CD8-positive, alpha-beta memory T cell (primary cell): ENCODE data around the gene PGAM2. TPM values are rescaled to one million over a fixed set of nuclear protein-coding genes. Genes with fewer than 3 reads are reported as not detected.

ENCODE experiments used
- CTCF ChIA-PET: fragments of 350-600 bp; sonication (Branson Sonifier 250); formaldehyde crosslinking; loops from one replicate; lab custom pipeline; 2021; ENCODE audit warnings: antibody characterized with exemption; lab: Charles Lee
- POLR2A ChIA-PET: fragments of 350-600 bp; sonication (Branson Sonifier 250); formaldehyde crosslinking; loops from one replicate; lab custom pipeline; 2021; ENCODE audit warnings: antibody characterized with exemption; lab: Charles Lee
- DNase-seq, 5 donors: peaks; one replicate each; pipeline versions ENCODE4 v3.0.0 to v3.0.0-alpha.2; 2020 to 2022; ENCODE audit warnings: mixed read lengths in 1 of 5
- H3K27ac ChIP-seq: one replicate; pipeline ENCODE4 v1.7.0; 2013; ENCODE audit warnings: low read depth, mild to moderate bottlenecking, low read length, moderate library complexity
- H3K27me3 ChIP-seq: 2 replicates; pipeline ENCODE4 v1.7.0; 2013; ENCODE audit warnings: low read length, mild to moderate bottlenecking; ENCODE audit not compliant: insufficient read depth, poor library complexity, severe bottlenecking
- H3K36me3 ChIP-seq: 2 replicates; pipeline ENCODE4 v1.7.0; 2013; ENCODE audit warnings: mild to moderate bottlenecking, low read length, moderate library complexity; ENCODE audit not compliant: insufficient read depth
- H3K4me1 ChIP-seq: 2 replicates; pipeline ENCODE4 v1.7.0; 2013; ENCODE audit warnings: mild to moderate bottlenecking, low read length, moderate library complexity; ENCODE audit not compliant: insufficient read depth
- H3K4me3 ChIP-seq: 2 replicates; pipeline ENCODE4 v1.7.0; 2013; ENCODE audit warnings: mild to moderate bottlenecking, low read length
- H3K9me3 ChIP-seq: 2 replicates; pipeline ENCODE4 v1.7.0; 2013; ENCODE audit warnings: mild to moderate bottlenecking, low read length
- H3K27ac Mint-ChIP-seq, 8 donors: one replicate each; pipeline ENCODE4 v1.8.0; 2020 to 2021; ENCODE audit warnings: mixed read lengths in 8 of 8, mild to moderate bottlenecking in 6 of 8, inconsistent platforms in 3 of 8, moderate library complexity in 3 of 8
- H3K27me3 Mint-ChIP-seq, 2 donors: one replicate each; pipeline ENCODE4 v1.8.0; 2020 to 2021; ENCODE audit warnings: mixed read lengths in 2 of 2, mild to moderate bottlenecking in 1 of 2, moderate library complexity in 1 of 2
- H3K36me3 Mint-ChIP-seq, 3 donors: one replicate each; pipeline ENCODE4 v1.8.0; 2020 to 2021; ENCODE audit warnings: mixed read lengths in 3 of 3, inconsistent platforms in 1 of 3, mild to moderate bottlenecking in 1 of 3
- H3K4me1 Mint-ChIP-seq, 3 donors: one replicate each; pipeline ENCODE4 v1.8.0; 2020 to 2021; ENCODE audit warnings: mixed read lengths in 3 of 3, inconsistent platforms in 1 of 3, mild to moderate bottlenecking in 1 of 3
- H3K4me3 Mint-ChIP-seq, 7 donors: one replicate each; pipeline ENCODE4 v1.8.0; 2020 to 2021; ENCODE audit warnings: mixed read lengths in 7 of 7, mild to moderate bottlenecking in 6 of 7, moderate library complexity in 4 of 7, inconsistent platforms in 2 of 7
- H3K9me3 Mint-ChIP-seq, 5 donors: one replicate each; pipeline ENCODE4 v1.8.0; 2020 to 2022; ENCODE audit warnings: mixed read lengths in 5 of 5, mild to moderate bottlenecking in 3 of 5, moderate library complexity in 2 of 5, inconsistent platforms in 1 of 5
- polyA plus RNA-seq: library from polyadenylated mRNA; unstranded; fragments of 300-500 nt; fragmentation: Illumina TruSeq; gene quantifications from one replicate; pipeline ENCODE4 v1.2.3, GENCODE V29; 2021
- total RNA-seq, 2 experiments: library from RNA; stranded (reverse); gene quantifications; one replicate each; pipeline ENCODE4 v1.2.3, GENCODE V29; 2021

The PGAM2 gene
- total and polyA plus RNA-seq, 3 experiments from 2014 or later: 0.38 to 0.44 TPM; not detected in 1

DNA sequence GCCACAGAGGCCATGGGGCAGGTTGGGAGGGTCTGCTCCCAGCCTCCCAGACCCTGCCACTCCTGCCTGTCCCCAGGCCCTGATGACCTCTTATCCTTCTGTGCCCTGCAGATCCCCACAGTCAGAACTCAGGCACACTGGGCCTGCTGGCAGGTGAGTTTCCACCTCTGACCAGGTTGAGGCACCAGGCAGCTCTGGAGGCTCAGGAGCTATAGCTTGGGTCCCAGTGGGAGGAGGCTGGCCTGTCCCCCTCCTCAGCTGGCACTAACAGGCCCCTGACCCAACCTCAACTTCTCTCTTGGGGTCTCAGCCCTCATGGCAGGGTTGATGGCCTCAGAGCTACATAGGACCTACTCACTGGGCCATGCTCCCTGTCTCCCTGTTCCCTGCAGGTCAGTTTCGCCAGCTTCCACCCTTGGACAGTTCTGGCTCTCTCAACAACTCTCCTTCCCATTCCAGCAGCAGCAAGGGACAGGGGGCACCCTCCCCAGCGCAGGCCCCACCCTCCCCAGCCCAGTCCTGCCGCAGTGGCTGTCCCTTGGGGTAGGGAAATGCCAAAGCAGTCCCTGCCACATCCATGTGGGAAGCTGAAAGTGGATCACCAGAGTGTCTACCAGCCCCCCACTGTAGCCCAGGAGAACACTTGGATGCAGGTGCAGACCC lies 36.1 kb upstream of the PGAM2 start:
- Histone ChIP-seq H3K4me1 (peaks cover 11% of the 10 kb centered on the region), H3K27ac (no peak overlapping the region), H3K27me3 (peaks cover 3% of the 10 kb centered on the region), H3K9me3 (no peaks in the 10 kb centered on the region), H3K36me3 (no peaks in the 10 kb centered on the region), H3K4me3 (no peak overlapping the region)
- no peak for DNase-seq
- H3K36me3 Mint-ChIP-seq: no peaks in the 10 kb centered on the region
- POLR2A ChIA-PET: no interaction called here
- no peaks in the 10 kb centered on the region for H3K9me3 Mint-ChIP-seq
- CTCF ChIA-PET: interaction anchor here (1.6 kb wide), 1 partner anchor 11 kb away, joined by 3 read pairs; no protein-coding TSS in a partner anchor
- no peak overlapping the region for H3K4me3 Mint-ChIP-seq
- peaks cover 25 to 33% of the 10 kb centered on the region in 2 donors for H3K27me3 Mint-ChIP-seq
- no peak overlapping the region for H3K27ac Mint-ChIP-seq
- H3K4me1 Mint-ChIP-seq: peaks cover 8 to 17% (median 11%) of the 10 kb centered on the region in 3 donors

DNA sequence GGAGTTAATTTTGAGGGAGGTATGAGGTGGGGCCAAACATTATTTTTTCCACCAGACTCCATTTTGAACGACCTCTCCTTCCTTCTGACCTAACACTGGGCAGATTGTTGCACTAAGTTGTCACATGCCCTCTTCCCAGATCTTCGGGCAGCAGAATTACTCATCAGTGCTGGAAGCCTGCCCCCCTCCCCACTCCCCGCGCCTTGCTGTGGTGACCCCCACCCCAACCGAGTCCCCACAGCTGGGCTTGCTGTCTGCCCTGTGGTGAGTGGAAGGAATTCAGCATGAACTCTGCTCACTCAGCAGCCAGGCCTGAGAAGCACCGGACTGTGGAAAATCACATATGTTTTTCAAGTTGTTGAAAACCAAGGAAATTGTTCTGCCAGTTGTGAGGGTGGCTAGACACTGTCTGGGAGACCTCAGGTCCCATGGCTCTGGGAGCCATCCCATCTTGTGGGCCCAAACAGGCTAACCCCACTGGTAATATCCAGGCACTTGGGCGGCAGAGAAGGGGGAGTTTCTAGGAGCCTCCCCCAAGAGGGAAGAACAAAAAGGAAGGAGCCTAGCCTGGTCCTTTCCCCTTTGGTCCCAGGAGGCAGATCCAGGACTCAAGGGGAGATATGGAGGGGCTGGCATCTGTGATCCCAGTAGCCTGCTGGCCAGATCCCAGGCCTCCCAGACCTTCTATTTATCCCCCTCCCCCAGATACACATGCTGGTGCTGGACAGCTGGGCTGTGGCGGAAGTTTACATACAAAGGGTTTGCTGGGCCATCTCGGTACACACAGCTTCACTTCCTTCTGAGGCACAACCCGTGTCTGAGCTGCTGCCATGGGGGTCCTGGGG lies 35.3 kb upstream of the PGAM2 start:
- H3K36me3 ChIP-seq: no peaks in the 10 kb centered on the region
- Mint-ChIP-seq H3K4me3 (no peak overlapping the region), H3K27ac (no peak overlapping the region), H3K4me1 (peaks cover 5 to 13% (median 7%) of the 10 kb centered on the region in 3 donors), H3K36me3 (no peaks in the 10 kb centered on the region), H3K27me3 (peaks cover 23 to 25% of the 10 kb centered on the region in 2 donors), H3K9me3 (no peaks in the 10 kb centered on the region)
- CTCF ChIA-PET: interaction anchor here (1.6 kb wide), 1 partner anchor 12 kb away, joined by 3 read pairs; no protein-coding TSS in a partner anchor
- no peak overlapping the region for H3K4me3 ChIP-seq
- H3K27ac ChIP-seq: no peak overlapping the region
- DNase-seq: no peak
- H3K9me3 ChIP-seq: no peaks in the 10 kb centered on the region
- peaks cover 10% of the 10 kb centered on the region for H3K4me1 ChIP-seq
- H3K27me3 ChIP-seq: peaks cover 3% of the 10 kb centered on the region
- POLR2A ChIA-PET: no interaction called here

DNA sequence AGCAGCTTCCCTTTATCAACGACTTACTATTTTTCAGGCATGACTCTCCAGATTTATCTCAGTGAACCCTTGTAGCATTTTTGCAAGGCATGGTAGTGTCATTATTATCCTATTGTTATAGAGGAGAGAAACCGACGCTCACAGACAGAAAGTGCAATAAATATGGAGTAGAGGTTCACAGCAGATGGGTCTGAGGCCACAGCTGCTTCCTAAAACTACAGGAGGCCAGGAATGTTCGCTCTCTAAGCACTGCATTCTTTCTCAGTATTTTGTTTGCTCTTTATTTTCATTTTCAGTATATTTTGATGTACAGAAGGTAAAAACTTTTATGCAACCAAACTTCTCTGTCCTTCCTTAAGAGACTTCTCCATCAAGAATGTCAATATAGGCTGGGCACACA lies 34.3 kb upstream of the PGAM2 start:
- H3K4me3 Mint-ChIP-seq: no peak overlapping the region
- CTCF ChIA-PET: no interaction called here
- no peaks in the 10 kb centered on the region for H3K4me1 ChIP-seq
- no peaks in the 10 kb centered on the region for H3K9me3 ChIP-seq
- no peaks in the 10 kb centered on the region for H3K36me3 Mint-ChIP-seq
- H3K4me1 Mint-ChIP-seq: peaks cover 0 to 3% (median 0%) of the 10 kb centered on the region in 3 donors
- no peak for DNase-seq
- no peaks in the 10 kb centered on the region for H3K36me3 ChIP-seq
- POLR2A ChIA-PET: no interaction called here
- H3K27me3 Mint-ChIP-seq: peaks cover 16 to 18% of the 10 kb centered on the region in 2 donors
- no peaks in the 10 kb centered on the region for H3K9me3 Mint-ChIP-seq
- H3K4me3 ChIP-seq: no peak overlapping the region
- H3K27ac ChIP-seq: no peak overlapping the region
- peaks cover 3% of the 10 kb centered on the region for H3K27me3 ChIP-seq
- H3K27ac Mint-ChIP-seq: no peak overlapping the region

DNA sequence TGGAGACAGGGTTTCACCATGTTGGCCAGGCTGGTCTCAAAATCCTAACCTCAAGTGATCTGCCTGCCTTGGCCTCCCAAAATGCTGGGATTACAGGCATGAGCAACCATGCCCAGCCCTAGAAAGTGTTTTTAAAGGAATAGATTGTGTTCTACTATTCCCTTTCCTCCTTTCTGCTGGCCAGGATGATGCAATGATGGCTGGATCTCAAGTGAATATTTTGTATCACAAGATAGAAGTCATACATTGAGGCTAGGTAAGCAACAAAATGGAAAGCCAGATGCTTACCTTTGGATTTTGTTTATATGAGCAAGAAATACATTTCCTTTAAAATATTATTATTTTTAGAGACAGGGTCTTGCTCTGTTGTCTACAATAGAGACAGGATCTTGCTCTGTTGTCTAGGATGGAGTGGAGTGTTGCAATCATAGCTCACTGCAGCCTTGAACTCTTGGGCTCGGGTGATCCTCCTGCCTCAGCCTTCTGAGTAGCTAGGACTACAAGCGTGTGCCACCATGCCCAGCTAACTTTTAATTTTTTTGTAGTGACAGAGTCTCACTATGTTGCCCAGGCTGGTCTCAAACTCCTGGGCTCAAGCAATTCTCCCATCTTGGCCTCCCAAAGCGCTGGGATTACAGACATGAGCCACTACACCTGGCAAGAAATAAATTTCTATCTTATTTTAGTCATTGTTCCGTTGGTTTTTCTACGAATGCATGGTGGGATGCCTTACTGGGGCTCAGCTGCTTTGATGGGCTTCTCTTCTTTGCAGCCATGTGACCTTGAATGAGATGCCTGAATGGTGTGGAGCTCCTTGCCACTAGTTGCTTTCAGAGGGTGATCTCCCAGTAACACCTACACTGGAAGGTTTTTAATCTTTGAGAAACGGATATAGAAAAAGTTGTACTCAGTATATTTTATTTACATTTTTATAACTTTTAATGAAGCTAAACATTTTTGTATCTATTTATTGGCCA lies 33.0 kb upstream of the PGAM2 start:
- Mint-ChIP-seq H3K27me3 (peaks cover 14 to 16% of the 10 kb centered on the region in 2 donors), H3K36me3 (no peaks in the 10 kb centered on the region), H3K4me1 (peaks cover 0 to 2% (median 0%) of the 10 kb centered on the region in 3 donors), H3K9me3 (no peaks in the 10 kb centered on the region), H3K4me3 (no peak overlapping the region), H3K27ac (no peak overlapping the region)
- H3K4me3 ChIP-seq: no peak overlapping the region
- no peaks in the 10 kb centered on the region for H3K36me3 ChIP-seq
- no peak for DNase-seq
- ChIA-PET CTCF (no interaction called here), POLR2A (no interaction called here)
- H3K9me3 ChIP-seq: no peaks in the 10 kb centered on the region
- H3K27ac ChIP-seq: no peak overlapping the region
- H3K4me1 ChIP-seq: no peaks in the 10 kb centered on the region
- H3K27me3 ChIP-seq: no peaks in the 10 kb centered on the region

DNA sequence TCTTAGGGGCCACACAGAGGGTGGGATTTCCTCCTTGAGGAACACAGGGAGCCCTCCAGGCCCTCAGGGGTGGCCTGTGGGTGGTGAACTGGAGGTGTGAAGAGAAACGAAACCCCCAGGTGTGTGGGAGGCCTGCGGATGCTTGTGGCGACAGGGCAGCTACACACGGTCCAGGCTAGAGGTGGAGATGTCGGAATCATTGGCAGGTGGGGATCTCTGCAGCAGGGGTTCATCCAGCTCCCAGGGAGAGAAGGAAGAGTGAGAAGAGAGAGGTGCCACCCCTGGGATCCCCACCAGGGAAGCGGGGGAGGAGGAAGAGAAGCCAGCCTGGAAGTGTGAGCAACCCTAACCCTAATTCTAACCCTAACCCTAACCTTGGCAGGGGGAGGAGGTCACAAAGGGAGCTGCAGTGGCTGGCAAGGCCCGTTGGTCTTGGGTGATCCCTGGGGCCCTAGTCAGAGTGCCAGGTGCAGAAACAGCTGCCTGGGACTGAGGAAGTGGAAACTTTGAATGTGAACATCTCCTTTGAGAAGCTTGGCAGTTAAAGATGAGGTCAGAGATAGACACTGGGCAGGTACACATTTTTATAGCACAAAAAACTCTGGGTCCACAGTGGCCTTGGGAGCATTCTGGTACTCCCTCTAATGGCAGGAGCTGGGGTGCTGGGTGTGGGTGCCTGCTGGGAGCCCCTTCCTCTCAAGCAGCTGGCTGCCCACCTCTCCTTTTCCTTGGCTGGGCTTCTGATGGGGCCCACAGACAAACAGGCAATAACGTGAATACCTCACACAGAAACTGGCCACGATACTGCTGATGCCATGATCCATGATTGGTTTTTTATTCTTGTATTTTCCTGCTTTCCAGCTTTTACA lies 31.9 kb upstream of the PGAM2 start:
- no peaks in the 10 kb centered on the region for H3K9me3 ChIP-seq
- no peak for DNase-seq
- Mint-ChIP-seq H3K4me1 (no peaks in the 10 kb centered on the region), H3K27me3 (peaks cover 3 to 9% of the 10 kb centered on the region in 2 donors), H3K9me3 (no peaks in the 10 kb centered on the region), H3K27ac (no peak overlapping the region), H3K4me3 (no peak overlapping the region), H3K36me3 (no peaks in the 10 kb centered on the region)
- ChIA-PET CTCF (no interaction called here), POLR2A (no interaction called here)
- no peaks in the 10 kb centered on the region for H3K27me3 ChIP-seq
- no peaks in the 10 kb centered on the region for H3K4me1 ChIP-seq
- H3K4me3 ChIP-seq: no peak overlapping the region
- no peak overlapping the region for H3K27ac ChIP-seq
- H3K36me3 ChIP-seq: no peaks in the 10 kb centered on the region

DNA sequence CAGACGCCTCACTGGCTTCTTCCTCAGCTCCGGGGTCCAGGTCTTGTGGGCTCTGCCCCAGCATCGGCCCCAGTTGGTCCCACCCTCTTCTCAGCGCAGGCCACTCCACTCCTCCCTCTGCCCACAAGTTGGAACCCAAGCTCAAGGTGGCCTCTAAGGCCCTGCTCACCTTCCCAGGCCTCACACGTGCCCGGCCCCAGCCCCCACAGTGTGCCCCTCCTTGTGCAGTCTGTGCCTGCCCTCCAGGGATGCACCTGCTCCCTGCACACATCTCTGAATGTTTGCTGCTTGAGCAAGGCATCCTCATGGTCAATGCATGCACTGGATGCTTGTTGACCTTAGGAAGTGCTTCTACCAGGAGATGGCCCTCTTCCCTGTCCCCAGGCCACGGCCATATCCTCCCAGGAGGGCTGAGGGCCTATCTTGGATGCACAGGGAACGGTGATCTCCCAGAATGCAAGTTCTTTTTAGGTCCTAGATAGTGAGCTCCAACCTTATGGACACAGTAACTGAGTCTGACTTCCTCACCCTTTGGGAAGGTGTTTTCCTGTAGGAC lies 31.0 kb upstream of the PGAM2 start:
- H3K4me3 Mint-ChIP-seq: no peak overlapping the region
- no peaks in the 10 kb centered on the region for H3K36me3 ChIP-seq
- no peaks in the 10 kb centered on the region for H3K4me1 Mint-ChIP-seq
- H3K4me1 ChIP-seq: no peaks in the 10 kb centered on the region
- H3K27ac ChIP-seq: no peak overlapping the region
- H3K9me3 ChIP-seq: no peaks in the 10 kb centered on the region
- POLR2A ChIA-PET: no interaction called here
- no peaks in the 10 kb centered on the region for H3K9me3 Mint-ChIP-seq
- H3K36me3 Mint-ChIP-seq: no peaks in the 10 kb centered on the region
- peaks cover 0 to 8% of the 10 kb centered on the region in 2 donors for H3K27me3 Mint-ChIP-seq
- no peaks in the 10 kb centered on the region for H3K27me3 ChIP-seq
- no peak overlapping the region for H3K27ac Mint-ChIP-seq
- CTCF ChIA-PET: no interaction called here
- no peak for DNase-seq
- H3K4me3 ChIP-seq: no peak overlapping the region

DNA sequence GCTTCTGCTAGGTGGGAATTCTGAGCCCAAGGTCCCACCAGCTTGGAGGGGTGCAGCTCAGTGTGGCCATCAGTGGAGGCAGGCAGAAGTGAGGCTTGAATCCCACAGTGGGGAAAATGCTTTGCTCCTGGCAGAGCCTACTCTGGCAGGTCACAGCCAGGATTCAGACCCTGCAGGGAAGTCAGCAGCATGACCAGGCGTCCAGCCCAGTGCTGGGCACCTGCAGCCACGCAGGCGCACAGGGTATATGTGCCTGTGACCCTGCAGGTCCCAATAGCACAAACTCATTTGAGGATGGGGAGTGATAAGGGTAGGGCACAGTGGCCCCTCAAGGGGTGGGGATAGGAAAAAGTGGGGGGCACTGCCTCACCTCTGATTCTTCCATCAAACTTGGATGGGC lies 30.4 kb upstream of the PGAM2 start:
- CTCF ChIA-PET: no interaction called here

More for the DNA sequence above, 30.4 kb upstream of the PGAM2 start:
- H3K4me3 ChIP-seq: no peak overlapping the region
- peaks cover 2 to 8% of the 10 kb centered on the region in 2 donors for H3K27me3 Mint-ChIP-seq
- DNase-seq: no peak
- no peaks in the 10 kb centered on the region for H3K36me3 Mint-ChIP-seq
- no peaks in the 10 kb centered on the region for H3K36me3 ChIP-seq
- H3K9me3 Mint-ChIP-seq: no peaks in the 10 kb centered on the region
- no peak overlapping the region for H3K4me3 Mint-ChIP-seq
- POLR2A ChIA-PET: no interaction called here
- no peaks in the 10 kb centered on the region for H3K4me1 Mint-ChIP-seq
- no peak overlapping the region for H3K27ac ChIP-seq
- H3K27ac Mint-ChIP-seq: no peak overlapping the region
- no peaks in the 10 kb centered on the region for H3K27me3 ChIP-seq
- no peaks in the 10 kb centered on the region for H3K4me1 ChIP-seq
- H3K9me3 ChIP-seq: no peaks in the 10 kb centered on the region
